HEK293T (cell line): Measurements from ENCODE around the gene CAPZB.

Experiments
- ARNT ChIP-seq: fragments of 450-650 bp; IDR thresholded peaks from 2 replicates; pipeline ENCODE4 v1.6.1; 2017; ENCODE audit warnings: mild to moderate bottlenecking
- BHLHE40 ChIP-seq: fragments of 450-650 bp; IDR thresholded peaks from 2 replicates; pipeline ENCODE4 v1.6.1; 2016; ENCODE audit warnings: mild to moderate bottlenecking, moderate library complexity, borderline replicate concordance
- FOXK2 ChIP-seq: fragments of 450-650 bp; IDR thresholded peaks from 2 replicates; pipeline ENCODE4 v1.6.1; 2016; ENCODE audit warnings: mild to moderate bottlenecking
- SP1 ChIP-seq: fragments of 450-650 bp; IDR thresholded peaks from 2 replicates; pipeline ENCODE4 v1.6.1; 2017
- ZNF384 ChIP-seq: fragments of 450-650 bp; IDR thresholded peaks from 2 replicates; pipeline ENCODE4 v1.6.1; 2016

DNA sequence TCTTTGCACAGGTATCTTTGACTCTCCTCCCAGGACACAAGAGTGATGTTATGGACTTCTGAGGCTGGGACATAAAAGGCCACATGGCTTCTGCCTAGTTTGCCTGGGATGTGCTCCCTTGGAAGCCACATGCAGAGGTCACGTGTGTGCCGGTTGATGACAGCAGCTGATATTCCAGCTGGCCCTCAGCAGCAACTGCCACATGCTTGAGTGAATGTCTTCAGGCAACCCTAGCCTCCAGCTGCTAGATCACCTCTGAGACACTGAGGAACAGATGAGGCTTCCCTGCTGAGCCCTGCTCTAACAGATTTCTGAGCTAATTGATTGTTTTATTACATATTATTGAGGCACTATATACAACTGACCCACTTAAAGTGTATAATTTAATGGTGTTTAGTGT, 185.1 kb downstream of the CAPZB start:
- TF ChIP-seq FOXK2 (no peak), BHLHE40 (no peak), SP1 (no peak), ZNF384 (no peak), ARNT (no peak)
